GM23338 (cell line): ENCODE results near the gene ERN1. TPM values are rescaled to one million over a fixed set of nuclear protein-coding genes. Genes with fewer than 3 reads are reported as not detected.

ENCODE experiments used
- ATAC-seq: fragments of 200-7000 bp; cut with Tn5 transposase; 3 replicates; pipeline ENCODE4 v1.9.1; 2020
- DNase-seq: peaks from one replicate; pipeline ENCODE4 v3.0.0-alpha.2; 2015; ENCODE audit warnings: low spot score
- H2AFZ ChIP-seq: fragments of 200-600 bp; sonication (generic); 2 replicates; pipeline ENCODE4 v1.8.0; 2016; ENCODE audit warnings: antibody characterized with exemption, mild to moderate bottlenecking, moderate library complexity
- H3F3A ChIP-seq: fragments of 200-600 bp; sonication (generic); replicated peaks from 2 replicates; pipeline ENCODE4 v1.8.0; 2017; ENCODE audit warnings: antibody characterized with exemption, mixed run types, low read depth
- H3K27ac ChIP-seq: fragments of 200-600 bp; sonication (generic); 2 replicates; pipeline ENCODE4 v1.6.1; 2016; ENCODE audit warnings: low read depth
- H3K27me3 ChIP-seq: fragments of 200-600 bp; sonication (generic); 2 replicates; pipeline ENCODE4 v1.8.0; 2016; ENCODE audit warnings: mild to moderate bottlenecking, mixed run types, moderate library complexity; ENCODE audit not compliant: insufficient read depth
- H3K36me3 ChIP-seq: fragments of 200-600 bp; sonication (generic); 2 replicates; pipeline ENCODE4 v1.8.0; 2016; ENCODE audit warnings: mild to moderate bottlenecking; ENCODE audit not compliant: insufficient read depth
- H3K4me1 ChIP-seq: fragments of 200-600 bp; sonication (generic); 2 replicates; pipeline ENCODE4 v1.8.0; 2016; ENCODE audit warnings: mild to moderate bottlenecking, moderate library complexity; ENCODE audit not compliant: insufficient read depth
- H3K4me2 ChIP-seq: fragments of 200-600 bp; sonication (generic); 2 replicates; pipeline ENCODE4 v1.7.1; 2017; ENCODE audit warnings: mixed run types
- H3K4me3 ChIP-seq: fragments of 200-600 bp; sonication (generic); 2 replicates; pipeline ENCODE4 v1.6.1; 2016; ENCODE audit warnings: mixed run types
- H3K79me2 ChIP-seq: fragments of 200-600 bp; sonication (generic); replicated peaks from 2 replicates; pipeline ENCODE4 v1.8.0; 2017; ENCODE audit warnings: mild to moderate bottlenecking; ENCODE audit not compliant: insufficient read depth
- H3K9me2 ChIP-seq: fragments of 200-600 bp; sonication (generic); 2 replicates; pipeline ENCODE4 v1.8.0; 2017; ENCODE audit not compliant: insufficient read depth
- H4K20me1 ChIP-seq: fragments of 200-600 bp; sonication (generic); replicated peaks from 2 replicates; pipeline ENCODE4 v1.8.0; 2017; ENCODE audit warnings: mild to moderate bottlenecking; ENCODE audit not compliant: insufficient read depth
- H3K27ac Mint-ChIP-seq: 2 replicates; pipeline ENCODE4 v1.8.0; 2020; ENCODE audit warnings: inconsistent platforms, mild to moderate bottlenecking, moderate library complexity, mixed read lengths
- H3K27me3 Mint-ChIP-seq: 3 replicates; pipeline ENCODE4 v1.8.0; 2022; ENCODE audit warnings: low read depth, mild to moderate bottlenecking, moderate library complexity, mixed read lengths, inconsistent platforms; ENCODE audit not compliant: insufficient read depth, poor library complexity
- H3K36me3 Mint-ChIP-seq: 3 replicates; pipeline ENCODE4 v1.8.0; 2021; ENCODE audit warnings: low read depth, mild to moderate bottlenecking, inconsistent platforms, moderate library complexity, mixed read lengths
- H3K4me1 Mint-ChIP-seq: 3 replicates; pipeline ENCODE4 v1.8.0; 2020; ENCODE audit warnings: mild to moderate bottlenecking, inconsistent platforms, mixed read lengths
- H3K4me3 Mint-ChIP-seq: 3 replicates; pipeline ENCODE4 v1.8.0; 2021; ENCODE audit warnings: moderate library complexity, mild to moderate bottlenecking, inconsistent platforms, mixed read lengths
- H3K9me3 Mint-ChIP-seq: 3 replicates; pipeline ENCODE4 v1.8.0; 2020; ENCODE audit warnings: moderate library complexity, mild to moderate bottlenecking, inconsistent platforms, mixed read lengths
- CTCF ChIP-seq, 2 experiments: fragments of 200-600 bp in 1 of 2; sonication (generic) in 1 of 2; conservative IDR thresholded peaks; 2 replicates each; pipeline versions ENCODE4 v1.5.1 to v1.6.1; 2016 to 2017; ENCODE audit warnings: antibody characterized with exemption in 2 of 2, low read depth in 2 of 2, mild to moderate bottlenecking in 2 of 2, moderate library complexity in 1 of 2
- ETS1 ChIP-seq: IDR thresholded peaks from 2 replicates; pipeline ENCODE4 v1.6.1; 2016; ENCODE audit warnings: antibody characterized with exemption
- EZH2 ChIP-seq: fragments of 200-600 bp; sonication (generic); IDR thresholded peaks from one replicate; pipeline ENCODE4 v1.8.0; 2017; ENCODE audit warnings: antibody characterized with exemption, mild to moderate bottlenecking, low read depth; ENCODE audit not compliant: unreplicated experiment
- JUNB ChIP-seq: IDR thresholded peaks from one replicate; pipeline ENCODE4 v1.6.1; 2016; ENCODE audit warnings: antibody characterized with exemption; ENCODE audit not compliant: unreplicated experiment
- NANOG ChIP-seq: IDR thresholded peaks from 2 replicates; pipeline ENCODE4 v1.6.1; 2016; ENCODE audit warnings: antibody characterized with exemption, borderline replicate concordance
- REST ChIP-seq: IDR thresholded peaks from one replicate; pipeline ENCODE4 v1.6.1; 2018; ENCODE audit warnings: antibody characterized with exemption; ENCODE audit not compliant: unreplicated experiment
- ZNF114 ChIP-seq: fragments of 250-450 bp; sonication (Bioruptor Pico); IDR thresholded peaks from 2 replicates; pipeline ENCODE4 v1.5.0; 2020; ENCODE audit warnings: mild to moderate bottlenecking, moderate library complexity
- ZNF331 ChIP-seq: fragments of 250-450 bp; sonication (Bioruptor Pico); IDR thresholded peaks from 2 replicates; pipeline ENCODE4 v1.5.0; 2020; ENCODE audit warnings: low read depth, mild to moderate bottlenecking, moderate library complexity
- ZNF462 ChIP-seq: fragments of 250-450 bp; sonication (Bioruptor Pico); IDR thresholded peaks from 2 replicates; pipeline ENCODE4 v1.5.0; 2020; ENCODE audit warnings: mild to moderate bottlenecking, moderate library complexity
- polyA plus RNA-seq: library from polyadenylated mRNA; unstranded; fragments of >200 nt; fragmentation: Nextera tagmentation; extraction: Ambion mirVana; gene quantifications from 2 replicates; pipeline ENCODE4 v1.2.1, GENCODE V29; 2016
- total RNA-seq: library from RNA; depleted of rRNA; stranded (reverse); fragments of >200 nt; shearing (Covaris generic); gene quantifications from 2 replicates; pipeline ENCODE4 v1.2.3, GENCODE V29; 2014

ERN1 gene
- total and polyA plus RNA-seq, 2 experiments from 2014 or later = 5.9 to 7.5 TPM

- TF ChIP-seq CTCF (conservative IDR thresholded peaks at IDR 0.05; ENCODE audit: low read depth in 2 of 2) = no peak
Observed at GRCh38 chr17:63993368-63993985, 136.5 kb downstream of the ERN1 start (continued).

GRCh38 chr17:63991611-63992010 lies 138.3 kb downstream of the ERN1 start:
- Histone ChIP-seq H3K9me2 (no peaks in the 10 kb centered on the region), H3F3A (no peaks in the 10 kb centered on the region), H3K4me2 (no peak overlapping the region), H3K4me1 (peaks cover 5% of the 10 kb centered on the region; the same call in 1 of the 2 replicates), H3K27me3 (peaks cover under 1% of the 10 kb centered on the region; the same call in 1 of the 2 replicates), H3K4me3 (no peak overlapping the region), H3K27ac (no peak overlapping the region), H3K36me3 (no peaks in the 10 kb centered on the region), H2AFZ (no peak overlapping the region), H4K20me1 (no peaks in the 10 kb centered on the region), H3K79me2 (no peaks in the 10 kb centered on the region)
- Mint-ChIP-seq H3K4me3 (no peak overlapping the region), H3K27me3 (peaks cover 17% of the 10 kb centered on the region), H3K9me3 (no peaks in the 10 kb centered on the region; the same call in 1 of the 3 replicates), H3K4me1 (peaks cover 23% of the 10 kb centered on the region), H3K27ac (no peak overlapping the region), H3K36me3 (no peaks in the 10 kb centered on the region; the same call in 2 of the 3 replicates)
- ATAC-seq = no peak
- no peak for DNase-seq
- no peak for TF ChIP-seq ETS1
- TF ChIP-seq CTCF (conservative IDR thresholded peaks at IDR 0.05; ENCODE audit: low read depth in 2 of 2) = no peak
- no peak for TF ChIP-seq NANOG
- no peak for TF ChIP-seq JUNB
- no peak for TF ChIP-seq ZNF114 (CRISPR knock-in tag)
- TF ChIP-seq EZH2 = no peak
- no peak for TF ChIP-seq ZNF462 (CRISPR knock-in tag)
- no peak for TF ChIP-seq REST
- TF ChIP-seq ZNF331 (CRISPR knock-in tag) = no peak
